Subcutaneous adipose tissue (tissue), 4 donors: ENCODE data around the gene TET2. TPM values are rescaled to one million over a fixed set of nuclear protein-coding genes. Genes with fewer than 3 reads are reported as not detected.

Source experiments
- CTCF ChIP-seq: fragments of 450-650 bp; IDR thresholded peaks from one replicate; pipeline ENCODE4 v1.5.1; 2016; ENCODE audit warnings: low read depth, mild to moderate bottlenecking, control low read depth, antibody characterized with exemption, moderate library complexity
- total RNA-seq, 4 donors: library from RNA; depleted of rRNA; stranded (reverse); fragments of >200 nt; gene quantifications; one replicate each; pipeline ENCODE4 v1.1.0, GENCODE V29; 2016

Gene TET2
- total RNA-seq, 4 donors from 2014 or later = 20.5 to 35.4 (median 25.3) TPM

- TF ChIP-seq CTCF = no peak
Measured at GRCh38 chr4:105166066-105166465, 19.4 kb downstream of the TET2 start.

- TF ChIP-seq CTCF = no peak
Measured at GRCh38 chr4:105170711-105171110, 24.0 kb downstream of the TET2 start.

GRCh38 chr4:105171912-105172311, 25.2 kb downstream of the TET2 start:
- TF ChIP-seq CTCF = no peak

GRCh38 chr4:105174098-105174497, 27.4 kb downstream of the TET2 start:
- TF ChIP-seq CTCF = no peak

GRCh38 chr4:105179539-105180401, 33.1 kb downstream of the TET2 start:
- TF ChIP-seq CTCF = no peak

- TF ChIP-seq CTCF = no peak
Measured at GRCh38 chr4:105181259-105181658, 34.6 kb downstream of the TET2 start.

GRCh38 chr4:105182211-105182610, 35.5 kb downstream of the TET2 start:
- no peak for TF ChIP-seq CTCF
